Neuronal stem cell (in vitro differentiated cells): ENCODE measurements around the gene C1orf74.

ENCODE experiments used
- DNase-seq: peaks from one replicate; pipeline ENCODE4 v3.0.0-alpha.2; 2013; ENCODE audit warnings: low spot score
- H2AFZ ChIP-seq: one replicate; pipeline ENCODE4 v1.6.1; 2013; ENCODE audit warnings: mild to moderate bottlenecking, low read length, inconsistent platforms
- H2AK5ac ChIP-seq: 2 replicates; pipeline ENCODE4 v1.6.1; 2013; ENCODE audit warnings: low read depth, mild to moderate bottlenecking, inconsistent platforms, low read length, moderate library complexity, mixed read lengths
- H2BK120ac ChIP-seq: 2 replicates; pipeline ENCODE4 v1.6.1; 2013; ENCODE audit warnings: low read depth, mild to moderate bottlenecking, inconsistent platforms, low read length, moderate library complexity, mixed read lengths
- H2BK12ac ChIP-seq: one replicate; pipeline ENCODE4 v1.6.1; 2013; ENCODE audit warnings: low read length, inconsistent platforms
- H2BK15ac ChIP-seq: 2 replicates; pipeline ENCODE4 v1.6.1; 2013; ENCODE audit warnings: mild to moderate bottlenecking, low read length, inconsistent platforms, mixed read lengths
- H2BK5ac ChIP-seq: one replicate; pipeline ENCODE4 v1.6.1; 2013; ENCODE audit warnings: inconsistent platforms, mild to moderate bottlenecking, low read length, moderate library complexity
- H3K14ac ChIP-seq: one replicate; pipeline ENCODE4 v1.6.1; 2013; ENCODE audit warnings: low read length, inconsistent platforms
- H3K18ac ChIP-seq: 2 replicates; pipeline ENCODE4 v1.6.1; 2013; ENCODE audit warnings: low read length, inconsistent platforms
- H3K23ac ChIP-seq: 2 replicates; pipeline ENCODE4 v1.6.1; 2013; ENCODE audit warnings: low read depth, mild to moderate bottlenecking, mixed read lengths, low read length, inconsistent platforms; ENCODE audit not compliant: poor library complexity
- H3K27ac ChIP-seq: replicated peaks from 3 replicates; pipeline ENCODE4 v1.5.1; 2013; ENCODE audit warnings: low read length, inconsistent platforms
- H3K27me3 ChIP-seq, 3 experiments: 2 replicates each; pipeline ENCODE4 v1.6.1; 2013; ENCODE audit warnings: low read length in 3 of 3, mild to moderate bottlenecking in 2 of 3, inconsistent platforms in 1 of 3, low read depth in 1 of 3, mixed read lengths in 1 of 3, moderate library complexity in 1 of 3; ENCODE audit not compliant: control insufficient read depth in 3 of 3, insufficient read depth in 3 of 3
- H3K36me3 ChIP-seq, 2 donors: replicated peaks in 1 of 2; 2 replicates each; pipeline ENCODE4 v1.6.1; 2013; ENCODE audit warnings: low read length in 2 of 2; ENCODE audit not compliant: control insufficient read depth in 2 of 2, insufficient read depth in 2 of 2
- H3K4ac ChIP-seq: 2 replicates; pipeline ENCODE4 v1.6.1; 2013; ENCODE audit warnings: inconsistent platforms, mild to moderate bottlenecking, low read length, moderate library complexity
- H3K4me1 ChIP-seq, 2 donors: 1 replicate in 1 of 2; 2 replicates in 1 of 2; pipeline ENCODE4 v1.6.1; 2013; ENCODE audit warnings: low read length in 2 of 2, low read depth in 1 of 2; ENCODE audit not compliant: control insufficient read depth in 2 of 2, insufficient read depth in 1 of 2
- H3K4me2 ChIP-seq: one replicate; pipeline ENCODE4 v1.6.1; 2013; ENCODE audit warnings: mild to moderate bottlenecking, low read length, inconsistent platforms; ENCODE audit not compliant: insufficient read depth, poor library complexity, severe bottlenecking
- H3K4me3 ChIP-seq, 2 donors: 2 replicates each; pipeline ENCODE4 v1.5.1; 2013; ENCODE audit warnings: low read length in 2 of 2, mild to moderate bottlenecking in 2 of 2, inconsistent platforms in 1 of 2, moderate library complexity in 1 of 2
- H3K79me1 ChIP-seq: one replicate; pipeline ENCODE4 v1.6.1; 2013; ENCODE audit warnings: low read depth, mild to moderate bottlenecking, inconsistent platforms, low read length, moderate library complexity
- H3K9ac ChIP-seq: one replicate; pipeline ENCODE4 v1.6.1; 2013; ENCODE audit warnings: mild to moderate bottlenecking, low read depth, low read length, inconsistent platforms; ENCODE audit not compliant: poor library complexity
- H3K9me3 ChIP-seq, 2 donors: replicated peaks in 1 of 2; 2 replicates each; pipeline versions ENCODE3 to v1.6.1; 2013; ENCODE audit warnings: low read length in 2 of 2, mild to moderate bottlenecking in 2 of 2, inconsistent platforms in 1 of 2, low read depth in 1 of 2, mixed read lengths in 1 of 2, moderate library complexity in 1 of 2; ENCODE audit not compliant: control insufficient read depth in 2 of 2, insufficient read depth in 1 of 2
- H4K8ac ChIP-seq: one replicate; pipeline ENCODE4 v1.6.1; 2013; ENCODE audit warnings: low read depth, mild to moderate bottlenecking, inconsistent platforms, low read length, moderate library complexity
- H4K91ac ChIP-seq: one replicate; pipeline ENCODE4 v1.6.1; 2013; ENCODE audit warnings: low read length, low read depth, mild to moderate bottlenecking, inconsistent platforms; ENCODE audit not compliant: poor library complexity
- WGBS, 2 donors: extraction: QIAGEN DNeasy Blood & Tissue Kit; methylation state at CpG; one replicate each; pipeline ENCODE4 v1.1.7; 2013; ENCODE audit warnings: missing lambda C conversion rate in 2 of 2, mixed read lengths in 1 of 2; ENCODE audit not compliant: insufficient read length in 2 of 2, insufficient replicate concordance in 1 of 2; ENCODE audit errors: extremely low coverage in 2 of 2; 5-methylcytosine and 5-hydroxymethylcytosine counted together

C1orf74 gene

GRCh38 chr1:209816923-209817322, 32.6 kb upstream of the C1orf74 start:
- Histone ChIP-seq H3K4me2 (no peak overlapping the region), H3K9me3 (no peaks in the 10 kb centered on the region), H2BK15ac (no peak overlapping the region), H2BK12ac (no peak overlapping the region), H3K14ac (no peak overlapping the region), H2AK5ac (no peak overlapping the region), H3K4me1 (no peaks in the 10 kb centered on the region), H3K23ac (no peak overlapping the region), H3K18ac (no peak overlapping the region), H3K36me3 (no peaks in the 10 kb centered on the region), H2BK5ac (no peak overlapping the region), H3K27ac (no peak overlapping the region), H3K9ac (no peak overlapping the region), H3K4ac (no peak overlapping the region), H2BK120ac (no peak overlapping the region), H4K91ac (no peak overlapping the region), H2AFZ (no peak overlapping the region), H4K8ac (no peak overlapping the region), H3K27me3 (peaks cover 0 to 46% (median 0%) of the 10 kb centered on the region in 3 experiments), H3K4me3 (no peak overlapping the region), H3K79me1 (no peaks in the 10 kb centered on the region)
- no CpG with 5 or more reads among the region's 3 CpGs for WGBS, 2 donors
- no peak for DNase-seq

GRCh38 chr1:209815931-209816341, 31.6 kb upstream of the C1orf74 start:
- no peak for DNase-seq
- H4K8ac ChIP-seq: no peak overlapping the region

GRCh38 chr1:209815490-209815889, 31.1 kb upstream of the C1orf74 start:
- H3K79me1 ChIP-seq: no peaks in the 10 kb centered on the region
- no peaks in the 10 kb centered on the region for H3K9me3 ChIP-seq
- H3K23ac ChIP-seq: no peak overlapping the region
- no peak overlapping the region for H2BK12ac ChIP-seq
- no peak overlapping the region for H4K8ac ChIP-seq
- no peak overlapping the region for H3K4ac ChIP-seq
- H2BK120ac ChIP-seq: no peak overlapping the region
- no peak overlapping the region for H4K91ac ChIP-seq
- H2BK15ac ChIP-seq: no peak overlapping the region
- DNase-seq: no peak
- H2BK5ac ChIP-seq: no peak overlapping the region
- H3K36me3 ChIP-seq: no peaks in the 10 kb centered on the region
- no peak overlapping the region for H3K9ac ChIP-seq
- no peak overlapping the region for H2AK5ac ChIP-seq
- no peak overlapping the region for H3K14ac ChIP-seq
- H3K4me1 ChIP-seq: peaks cover 3 to 4% of the 10 kb centered on the region in 2 donors
- no peak overlapping the region for H3K4me2 ChIP-seq
- H2AFZ ChIP-seq: no peak overlapping the region
- WGBS, 2 donors: no CpG with 5 or more reads among the region's 3 CpGs
- H3K27ac ChIP-seq: no peak overlapping the region
- H3K27me3 ChIP-seq: peaks cover 0 to 48% (median 0%) of the 10 kb centered on the region in 3 experiments
- no peak overlapping the region for H3K4me3 ChIP-seq
- H3K18ac ChIP-seq: no peak overlapping the region

More at GRCh38 chr1:209815931-209816341, 31.6 kb upstream of the C1orf74 start:
- no peak overlapping the region for H2BK120ac ChIP-seq
- H4K91ac ChIP-seq: no peak overlapping the region
- H2BK15ac ChIP-seq: no peak overlapping the region
- peaks cover 0 to under 1% of the 10 kb centered on the region in 2 donors for H3K4me1 ChIP-seq
- no peak overlapping the region for H3K4me2 ChIP-seq
- no peak overlapping the region for H3K4ac ChIP-seq
- H3K27ac ChIP-seq: no peak overlapping the region
- H3K79me1 ChIP-seq: no peaks in the 10 kb centered on the region
- no peak overlapping the region for H2BK5ac ChIP-seq
- no peak overlapping the region for H2AK5ac ChIP-seq
- no peak overlapping the region for H2BK12ac ChIP-seq
- peaks cover 0 to 48% (median 0%) of the 10 kb centered on the region in 3 experiments for H3K27me3 ChIP-seq
- H3K9me3 ChIP-seq: no peaks in the 10 kb centered on the region
- no peak overlapping the region for H3K23ac ChIP-seq
- H3K4me3 ChIP-seq: no peak overlapping the region
- no peak overlapping the region for H3K18ac ChIP-seq
- H3K36me3 ChIP-seq: no peaks in the 10 kb centered on the region
- no peak overlapping the region for H3K9ac ChIP-seq
- peak overlapping the region; percentile 44 for H2AFZ ChIP-seq
- WGBS, 2 donors: no CpG with 5 or more reads among the region's 6 CpGs
- no peak overlapping the region for H3K14ac ChIP-seq

- no peaks in the 10 kb centered on the region for H3K79me1 ChIP-seq
- no peak overlapping the region for H4K8ac ChIP-seq
Measured at GRCh38 chr1:209813902-209814301, 29.5 kb upstream of the C1orf74 start.

More at GRCh38 chr1:209813902-209814301, 29.5 kb upstream of the C1orf74 start:
- Histone ChIP-seq H2BK120ac (no peak overlapping the region), H3K4me3 (no peak overlapping the region), H2AFZ (no peak overlapping the region), H2BK15ac (no peak overlapping the region), H3K14ac (no peak overlapping the region), H3K4me1 (peaks cover 3 to 4% of the 10 kb centered on the region in 2 donors), H3K36me3 (no peaks in the 10 kb centered on the region), H3K9ac (no peak overlapping the region), H2AK5ac (no peak overlapping the region), H2BK5ac (no peak overlapping the region), H3K23ac (no peak overlapping the region), H3K4ac (no peak overlapping the region), H2BK12ac (no peak overlapping the region), H3K4me2 (no peak overlapping the region), H3K9me3 (no peaks in the 10 kb centered on the region), H3K18ac (no peak overlapping the region), H3K27me3 (peaks cover 0 to 45% (median 0%) of the 10 kb centered on the region in 3 experiments), H3K27ac (no peak overlapping the region), H4K91ac (no peak overlapping the region)
- no CpG with 5 or more reads among the region's 4 CpGs for WGBS, 2 donors
- DNase-seq: no peak
